Glomerular visceral epithelial cell (primary cell): ENCODE data around the gene TPRN.

Experiments
- DNase-seq: peaks from one replicate; pipeline ENCODE4 v3.0.0-alpha.2; 2016; ENCODE audit errors: extremely low spot score

TPRN gene

GRCh38 chr9:137236936-137237421, 36.4 kb upstream of the TPRN start:
- DNase-seq, result no peak

- DNase-seq, result peak; percentile 83
These were observed 35.8 kb upstream of the TPRN start for GRCh38 chr9:137236238-137236935.

- no peak for DNase-seq
These were observed 35.1 kb upstream of the TPRN start for GRCh38 chr9:137235424-137236237.

- no peak for DNase-seq
These were observed 34.4 kb upstream of the TPRN start for GRCh38 chr9:137234758-137235423.

- DNase-seq, result no peak
These were observed 33.6 kb upstream of the TPRN start for GRCh38 chr9:137234055-137234697.

GRCh38 chr9:137233143-137233980, 32.8 kb upstream of the TPRN start:
- no peak for DNase-seq

GRCh38 chr9:137232510-137232909, 32.0 kb upstream of the TPRN start:
- no peak for DNase-seq

GRCh38 chr9:137232101-137232500, 31.6 kb upstream of the TPRN start:
- DNase-seq, result no peak

- DNase-seq, result no peak
These were observed 31.0 kb upstream of the TPRN start for GRCh38 chr9:137231372-137232039.

GRCh38 chr9:137230705-137231371, 30.3 kb upstream of the TPRN start, which contains the start of gene SLC34A3:
Gene SLC34A3, plus strand, starts transcription at chr9:137230901. Its CDS starts 802 bp downstream, at chr9:137231703.
- no peak for DNase-seq

GRCh38 chr9:137229903-137230704, 29.6 kb upstream of the TPRN start:
- no peak for DNase-seq

- DNase-seq, result no peak
These were observed 28.7 kb upstream of the TPRN start for GRCh38 chr9:137228968-137229896.

- DNase-seq, result no peak
These were observed 28.0 kb upstream of the TPRN start for GRCh38 chr9:137228506-137228967.

- DNase-seq, result no peak
These were observed 27.4 kb upstream of the TPRN start for GRCh38 chr9:137227853-137228505.

- peak; percentile 86 for DNase-seq
These were observed 26.7 kb upstream of the TPRN start, which contains the start of gene RNF224 for GRCh38 chr9:137227054-137227852. Gene RNF224, plus strand, starts transcription at chr9:137227502. Its CDS starts 834 bp downstream, at chr9:137228336.
